H1 (cell line): ENCODE data around the gene COX10. TPM values are rescaled to one million over a fixed set of nuclear protein-coding genes. Genes with fewer than 3 reads are reported as not detected.

Source experiments
- CTCF ChIA-PET: fragments of 300-600 bp; sonication (Branson Sonifier 250); formaldehyde crosslinking; loops from one replicate; lab custom pipeline; 2021; ENCODE audit not compliant: partially characterized antibody; lab: Charles Lee
- POLR2A ChIA-PET: fragments of 300-600 bp; sonication (Branson Sonifier 250); formaldehyde crosslinking; loops from one replicate; lab custom pipeline; 2021; ENCODE audit warnings: inconsistent platforms; ENCODE audit not compliant: partially characterized antibody; lab: Charles Lee
- DNase-seq, 2 experiments: peaks; one replicate each; pipeline versions ENCODE4 v3.0.0 to v3.0.0-alpha.2; 2010 to 2022; ENCODE audit warnings: low spot score in 2 of 2, low read depth in 1 of 2, mixed read lengths in 1 of 2
- FAIRE-seq: peaks from 2 replicates; lab custom pipeline; 2011; peaks lifted over from hg19 to GRCh38; lab: Jason Lieb, UNC
- H2AFZ ChIP-seq: 2 replicates; pipeline ENCODE4 v1.8.1; 2012; ENCODE audit warnings: low read length, inconsistent platforms
- H2AK5ac ChIP-seq: 2 replicates; pipeline ENCODE4 v1.6.1; 2013; ENCODE audit warnings: low read depth, low read length
- H2BK120ac ChIP-seq: replicated peaks from 2 replicates; pipeline ENCODE3; 2013; ENCODE audit warnings: low read depth, low read length, inconsistent platforms
- H2BK12ac ChIP-seq: 2 replicates; pipeline ENCODE4 v1.6.1; 2013; ENCODE audit warnings: low read depth, low read length
- H2BK15ac ChIP-seq: 2 replicates; pipeline ENCODE4 v1.6.1; 2013; ENCODE audit warnings: low read length
- H2BK20ac ChIP-seq: 2 replicates; pipeline ENCODE4 v1.6.1; 2013; ENCODE audit warnings: low read length
- H2BK5ac ChIP-seq: 2 replicates; pipeline ENCODE4 v1.6.1; 2013; ENCODE audit warnings: low read depth, low read length
- H3K14ac ChIP-seq: 2 replicates; pipeline ENCODE4 v1.6.1; 2013; ENCODE audit warnings: inconsistent platforms; ENCODE audit not compliant: insufficient read length
- H3K18ac ChIP-seq: 2 replicates; pipeline ENCODE4 v1.6.1; 2013; ENCODE audit warnings: low read length; ENCODE audit errors: extremely low read depth
- H3K23ac ChIP-seq: 2 replicates; pipeline ENCODE4 v1.6.1; 2013; ENCODE audit warnings: inconsistent platforms; ENCODE audit not compliant: insufficient read length
- H3K23me2 ChIP-seq: 2 replicates; pipeline ENCODE4 v1.6.1; 2013; ENCODE audit warnings: low read depth, low read length
- H3K27ac ChIP-seq: 2 replicates; pipeline ENCODE4 v1.6.1; 2011; ENCODE audit warnings: low read depth, low read length, inconsistent platforms
- H3K27me3 ChIP-seq, 4 experiments: replicated peaks in 1 of 4; 1 replicate in 1 of 4; 2 replicates in 3 of 4; pipeline versions ENCODE4 v1.6.1 to v1.8.1; 2011 to 2013; ENCODE audit warnings: low read length in 3 of 4, mild to moderate bottlenecking in 3 of 4, inconsistent platforms in 2 of 4, mixed read lengths in 2 of 4, moderate library complexity in 1 of 4; ENCODE audit not compliant: control insufficient read depth in 3 of 4, insufficient read depth in 3 of 4; ENCODE audit errors: extremely low read depth in 1 of 4
- H3K36me3 ChIP-seq, 4 experiments: 2 replicates each; pipeline versions ENCODE4 v1.6.1 to v1.8.1; 2011 to 2013; ENCODE audit warnings: mild to moderate bottlenecking in 4 of 4, low read length in 3 of 4, moderate library complexity in 2 of 4, control low read depth in 1 of 4, inconsistent platforms in 1 of 4; ENCODE audit not compliant: insufficient read depth in 4 of 4, control insufficient read depth in 2 of 4
- H3K4ac ChIP-seq: replicated peaks from 2 replicates; pipeline ENCODE3; 2013; ENCODE audit warnings: low read length, low read depth, mixed read lengths, inconsistent platforms; ENCODE audit not compliant: insufficient read length
- H3K4me1 ChIP-seq, 4 experiments: replicated peaks in 1 of 4; 1 replicate in 1 of 4; 2 replicates in 3 of 4; pipeline versions ENCODE4 v1.6.1 to v1.8.1; 2011 to 2013; ENCODE audit warnings: low read length in 3 of 4, inconsistent platforms in 2 of 4, mixed read lengths in 1 of 4; ENCODE audit not compliant: insufficient read depth in 4 of 4, control insufficient read depth in 3 of 4
- H3K4me2 ChIP-seq, 2 experiments: 2 replicates each; pipeline versions ENCODE4 v1.6.1 to v1.8.1; 2011 to 2013; ENCODE audit warnings: low read depth in 2 of 2, low read length in 2 of 2, control low read depth in 1 of 2, inconsistent platforms in 1 of 2, mild to moderate bottlenecking in 1 of 2; ENCODE audit not compliant: insufficient read depth in 1 of 2
- H3K4me3 ChIP-seq, 4 experiments: fragments of 200-600, 300-600 bp in 1 of 4; sonication (generic), shearing (Covaris generic), sonication (Bioruptor Twin) in 1 of 4; 2 replicates each; pipeline versions ENCODE4 v1.5.1 to v1.8.1; 2011 to 2016; ENCODE audit warnings: low read length in 4 of 4, low read depth in 3 of 4, control low read depth in 2 of 4, inconsistent platforms in 2 of 4, mild to moderate bottlenecking in 2 of 4, mixed read lengths in 1 of 4, moderate library complexity in 1 of 4; ENCODE audit not compliant: insufficient read depth in 2 of 4; ENCODE audit errors: extremely low read depth in 1 of 4
- H3K56ac ChIP-seq: replicated peaks from 2 replicates; pipeline ENCODE3; 2013; ENCODE audit warnings: low read depth, mild to moderate bottlenecking, mixed read lengths, low read length, inconsistent platforms; ENCODE audit not compliant: insufficient read length
- H3K79me1 ChIP-seq: 2 replicates; pipeline ENCODE4 v1.6.1; 2013; ENCODE audit warnings: low read depth, low read length, control low read depth
- H3K79me2 ChIP-seq, 2 experiments: 2 replicates each; pipeline versions ENCODE4 v1.6.1 to v1.8.1; 2012 to 2013; ENCODE audit warnings: low read length in 2 of 2, mild to moderate bottlenecking in 2 of 2, inconsistent platforms in 1 of 2; ENCODE audit not compliant: insufficient read depth in 2 of 2, control insufficient read depth in 1 of 2
- H3K9ac ChIP-seq, 4 experiments: replicated peaks in 1 of 4; 1 replicate in 1 of 4; 2 replicates in 3 of 4; pipeline versions ENCODE4 v1.6.1 to v1.8.1; 2011 to 2013; ENCODE audit warnings: low read depth in 3 of 4, low read length in 3 of 4, control low read depth in 2 of 4, mild to moderate bottlenecking in 2 of 4, moderate library complexity in 2 of 4, inconsistent platforms in 1 of 4; ENCODE audit errors: extremely low read depth in 1 of 4
- H3K9me3 ChIP-seq, 2 experiments: 2 replicates each; pipeline versions ENCODE4 v1.6.1 to v1.8.1; 2012 to 2013; ENCODE audit warnings: mild to moderate bottlenecking in 2 of 2, moderate library complexity in 2 of 2, control low read depth in 1 of 2, inconsistent platforms in 1 of 2, low read depth in 1 of 2, low read length in 1 of 2, mixed read lengths in 1 of 2; ENCODE audit not compliant: insufficient read depth in 2 of 2
- H4K20me1 ChIP-seq, 2 experiments: replicated peaks in 1 of 2; 2 replicates each; pipeline versions ENCODE3 to v1.8.1; 2011 to 2013; ENCODE audit warnings: inconsistent platforms in 2 of 2, low read length in 2 of 2, mild to moderate bottlenecking in 1 of 2; ENCODE audit not compliant: insufficient read depth in 2 of 2, control insufficient read depth in 1 of 2
- H4K5ac ChIP-seq: 2 replicates; pipeline ENCODE4 v1.6.1; 2013; ENCODE audit warnings: low read length, low read depth, mixed read lengths, inconsistent platforms; ENCODE audit not compliant: insufficient read length
- H4K8ac ChIP-seq: 2 replicates; pipeline ENCODE4 v1.8.0; 2013; ENCODE audit warnings: mild to moderate bottlenecking, moderate library complexity, low read length, inconsistent platforms; ENCODE audit not compliant: insufficient read depth; ENCODE audit errors: extremely low read depth
- H4K91ac ChIP-seq: replicated peaks from 2 replicates; pipeline ENCODE3; 2013; ENCODE audit warnings: low read length, mixed read lengths, inconsistent platforms; ENCODE audit not compliant: insufficient read length
- BCL11A ChIP-seq, 2 experiments: IDR thresholded peaks; one replicate each; pipeline ENCODE4 v1.6.1; 2011; ENCODE audit warnings: low read depth in 2 of 2, low read length in 2 of 2, mild to moderate bottlenecking in 2 of 2
- CEBPB ChIP-seq: IDR thresholded peaks from 2 replicates; pipeline ENCODE4 v1.6.1; 2012; ENCODE audit warnings: low read depth, low read length
- CHD2 ChIP-seq: IDR thresholded peaks from 2 replicates; pipeline ENCODE4 v1.6.1; 2012; ENCODE audit warnings: low read length, improper control_type of control experiment
- CREB1 ChIP-seq: IDR thresholded peaks from 2 replicates; pipeline ENCODE4 v1.6.1; 2012; ENCODE audit warnings: inconsistent platforms
- CTBP2 ChIP-seq: IDR thresholded peaks from 2 replicates; pipeline ENCODE4 v1.7.0; 2011; ENCODE audit warnings: borderline replicate concordance, mild to moderate bottlenecking, moderate library complexity, mixed read lengths, low read length; ENCODE audit not compliant: insufficient read depth, insufficient read length
- FOSL1 ChIP-seq: IDR thresholded peaks from 2 replicates; pipeline ENCODE4 v1.6.1; 2011; ENCODE audit warnings: mild to moderate bottlenecking, low read depth, low read length, moderate library complexity; ENCODE audit not compliant: insufficient read depth
- JUN ChIP-seq: IDR thresholded peaks from 2 replicates; pipeline ENCODE4 v1.6.1; 2011; ENCODE audit warnings: low read depth, mild to moderate bottlenecking, improper control_type of control experiment, low read length
- JUND ChIP-seq: IDR thresholded peaks from 2 replicates; pipeline ENCODE4 v1.6.1; 2011; ENCODE audit warnings: mild to moderate bottlenecking, improper control_type of control experiment, low read length
- KDM1A ChIP-seq: fragments of 200-600, 300-600 bp; sonication (generic); IDR thresholded peaks from 2 replicates; pipeline ENCODE4 v1.7.1; 2016; ENCODE audit warnings: mild to moderate bottlenecking, low read length, borderline replicate concordance
- KDM4A ChIP-seq: IDR thresholded peaks from one replicate; pipeline ENCODE4 v1.7.1; 2012; ENCODE audit warnings: low read depth, mild to moderate bottlenecking, moderate library complexity, low read length, inconsistent platforms; ENCODE audit not compliant: severe bottlenecking
- PHF8 ChIP-seq: fragments of 200-600 bp; sonication (generic); conservative IDR thresholded peaks from 2 replicates; pipeline ENCODE4 v1.7.1; 2012; ENCODE audit warnings: low read depth, mild to moderate bottlenecking, inconsistent platforms, low read length, moderate library complexity
- POU5F1 ChIP-seq: IDR thresholded peaks from 2 replicates; pipeline ENCODE4 v1.6.1; 2011; ENCODE audit warnings: low read depth, mild to moderate bottlenecking, low read length, moderate library complexity
- SP1 ChIP-seq: IDR thresholded peaks from 2 replicates; pipeline ENCODE4 v1.6.1; 2011; ENCODE audit warnings: low read depth, low read length
- ZNF274 ChIP-seq: IDR thresholded peaks from 2 replicates; pipeline ENCODE4 v1.7.0; 2012; ENCODE audit warnings: low read length, borderline replicate concordance; ENCODE audit errors: extremely low read depth
- WGBS, 2 experiments: shearing (Covaris generic) in 1 of 2; methylation state at CpG; one replicate each; pipeline versions ENCODE4 v1.1.6 to v1.1.7; 2013 to 2015; ENCODE audit warnings: low lambda C conversion rate in 2 of 2, mixed read lengths in 2 of 2, inconsistent platforms in 1 of 2, low coverage in 1 of 2, missing lambda C conversion rate in 1 of 2; ENCODE audit not compliant: insufficient replicate concordance in 2 of 2, insufficient coverage in 1 of 2, insufficient read length in 1 of 2; ENCODE audit errors: extremely low coverage in 1 of 2, missing lambda C conversion rate in 1 of 2; 5-methylcytosine and 5-hydroxymethylcytosine counted together
- polyA plus RNA-seq, 7 experiments: library from polyadenylated mRNA; depleted of rRNA in 3 of 7; stranded (reverse) in 5 of 7; unstranded in 2 of 7; fragments of >200 nt in 5 of 7; fragments of 200-250 nt in 2 of 7; gene quantifications; 1 replicate in 5 of 7; 2 replicates in 1 of 7; 4 replicates in 1 of 7; pipeline versions ENCODE4 v1.2.1 to v1.2.3, GENCODE V29; 2011 to 2013; ENCODE audit warnings: missing spikeins in 2 of 7, mixed read lengths in 2 of 7
- total RNA-seq: library from RNA; stranded (reverse); fragmentation: NEBNext Ultra II Directional; extraction: Animal tissue kit (Norgen Biotek cat#: 25700); gene quantifications from 2 replicates; pipeline ENCODE4 v1.2.1, GENCODE V29; 2021
- TF ChIP-seq, protein P1 (sequence below): IDR thresholded peaks from 2 replicates; pipeline ENCODE4 v1.6.1; 2011; ENCODE audit warnings: low read length, improper control_type of control experiment

Gene COX10
- total and polyA plus RNA-seq, 2 of the 8 experiments (the other 6 are each of a cell fraction or from before 2014, with no cell fraction given) = 18.0 to 23.0 TPM

DNA sequence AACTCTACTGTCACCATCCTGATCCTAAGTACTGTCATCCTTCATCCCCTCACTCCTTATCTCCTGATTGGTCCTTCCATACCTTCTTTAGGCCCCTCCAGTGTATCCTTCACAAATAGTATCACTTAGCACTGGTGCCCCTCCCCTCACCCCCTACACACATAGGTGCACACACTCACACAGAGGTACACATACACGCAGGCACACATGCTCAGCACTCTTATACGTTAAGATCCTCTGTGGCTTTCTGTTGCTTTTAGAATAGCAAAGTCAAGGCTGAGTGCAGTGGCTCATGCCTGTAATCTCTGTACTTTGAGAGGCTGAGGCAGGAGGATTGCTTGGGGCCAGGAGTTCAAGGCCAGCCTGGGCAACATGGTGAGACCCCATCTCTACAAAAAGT lies 135.2 kb downstream of the COX10 start:
- no peak overlapping the region for H4K5ac ChIP-seq
- POLR2A ChIA-PET = no interaction called here
- H2BK5ac ChIP-seq = no peak overlapping the region
- no peak overlapping the region for H2BK15ac ChIP-seq
- no peak overlapping the region for H2BK12ac ChIP-seq
- no peaks in the 10 kb centered on the region for H3K9me3 ChIP-seq
- DNase-seq (no peak), FAIRE-seq (no peak)
- H2AK5ac ChIP-seq = no peak overlapping the region
- no peak overlapping the region for H3K9ac ChIP-seq
- H3K56ac ChIP-seq = no peak overlapping the region
- H3K36me3 ChIP-seq = no peaks in the 10 kb centered on the region
- H3K4me3 ChIP-seq = no peak overlapping the region
- H3K4me1 ChIP-seq = no peaks in the 10 kb centered on the region; a peak in 1 of 7 replicates
- H3K27ac ChIP-seq = no peak overlapping the region
- CTCF ChIA-PET = no interaction called here
- no peak overlapping the region for H4K8ac ChIP-seq
- no peaks in the 10 kb centered on the region for H3K27me3 ChIP-seq
- H2BK20ac ChIP-seq = no peak overlapping the region
- H3K23me2 ChIP-seq = no peaks in the 10 kb centered on the region
- H3K23ac ChIP-seq = no peak overlapping the region
- no peak overlapping the region for H4K91ac ChIP-seq
- no peaks in the 10 kb centered on the region for H3K79me2 ChIP-seq
- no peak overlapping the region for H3K4ac ChIP-seq
- no peak overlapping the region for H3K18ac ChIP-seq
- H2BK120ac ChIP-seq = no peak overlapping the region
- no peaks in the 10 kb centered on the region for H3K79me1 ChIP-seq
- H3K14ac ChIP-seq = no peak overlapping the region
- no peaks in the 10 kb centered on the region for H4K20me1 ChIP-seq
- WGBS, 2 experiments = 96% methylated on average over 2 of the region's 2 CpGs; no CpG with 5 or more reads in 1 of the 2 experiments
- no peak overlapping the region for H2AFZ ChIP-seq
- H3K4me2 ChIP-seq = no peak overlapping the region
- TF ChIP-seq JUN (no peak), BCL11A (IDR thresholded peaks at IDR 0.05; ENCODE audit: low read depth in 2 of 2, low read length in 2 of 2) (no peak), ZNF274 (no peak), CTBP2 (no peak), FOSL1 (no peak), JUND (no peak), KDM4A (no peak), SP1 (no peak), KDM1A (no peak), POU5F1 (no peak), PHF8 (no peak), CREB1 (no peak), CEBPB (no peak), CHD2 (no peak)
- TF ChIP-seq, protein P1, sequence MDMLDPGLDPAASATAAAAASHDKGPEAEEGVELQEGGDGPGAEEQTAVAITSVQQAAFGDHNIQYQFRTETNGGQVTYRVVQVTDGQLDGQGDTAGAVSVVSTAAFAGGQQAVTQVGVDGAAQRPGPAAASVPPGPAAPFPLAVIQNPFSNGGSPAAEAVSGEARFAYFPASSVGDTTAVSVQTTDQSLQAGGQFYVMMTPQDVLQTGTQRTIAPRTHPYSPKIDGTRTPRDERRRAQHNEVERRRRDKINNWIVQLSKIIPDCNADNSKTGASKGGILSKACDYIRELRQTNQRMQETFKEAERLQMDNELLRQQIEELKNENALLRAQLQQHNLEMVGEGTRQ = no peak
